ENCODE results near the gene HOXA2. TPM values are rescaled to one million over a fixed set of nuclear protein-coding genes. Genes with fewer than 3 reads are reported as not detected.

HOXA2 gene
- total RNA-seq, 4 donors from 2014 or later, result 0.39 to 2.5 (median 1.8) TPM

- 86 to 90% methylated on average over 26 of the region's 26 CpGs for WGBS, 2 donors
- intact Hi-C loops (cut with DNase I; ENCODE audit: low total_unique reads), result loop anchor here (5.0 kb wide), 1 partner anchor 1589 kb away; no protein-coding TSS in a partner anchor
- peak in 1 of 2 donors; percentile 79 for DNase-seq (ENCODE audit: low spot score in 2 of 2)
- no peak for TF ChIP-seq POLR2A (IDR thresholded peaks at IDR 0.05)
- TF ChIP-seq CTCF (IDR thresholded peaks at IDR 0.05), result no peak
- no peak overlapping the region for H3K4me3 ChIP-seq (ENCODE audit: low read depth, poor library complexity, severe bottlenecking)
These were observed 21.1 kb upstream of the HOXA2 start for GRCh38 chr7:27123477-27124053.

GRCh38 chr7:27123007-27123476 lies 20.6 kb upstream of the HOXA2 start:
- DNase-seq (ENCODE audit: low spot score in 2 of 2), result peak in 1 of 2 donors; percentile 52
- intact Hi-C loops (cut with DNase I; ENCODE audit: low total_unique reads), result loop anchor here (5.0 kb wide), 1 partner anchor 1589 kb away; no protein-coding TSS in a partner anchor
- no peak overlapping the region for H3K4me3 ChIP-seq (ENCODE audit: low read depth, poor library complexity, severe bottlenecking)
- TF ChIP-seq CTCF (IDR thresholded peaks at IDR 0.05), result no peak
- TF ChIP-seq POLR2A (IDR thresholded peaks at IDR 0.05), result no peak
- WGBS, 2 donors, result 68 to 82% methylated on average over 14 of the region's 14 CpGs

- 87 to 91% methylated on average over 42 of the region's 42 CpGs for WGBS, 2 donors
- peak in 1 of 2 donors; percentile 78 for DNase-seq (ENCODE audit: low spot score in 2 of 2)
- H3K4me3 ChIP-seq (ENCODE audit: low read depth, poor library complexity, severe bottlenecking), result no peak overlapping the region
- intact Hi-C loops (cut with DNase I; ENCODE audit: low total_unique reads), result loop anchor here (5.0 kb wide), 1 partner anchor 1590 kb away; no protein-coding TSS in a partner anchor
- TF ChIP-seq POLR2A (IDR thresholded peaks at IDR 0.05) (no peak), CTCF (IDR thresholded peaks at IDR 0.05) (no peak)
These were observed 19.8 kb upstream of the HOXA2 start for GRCh38 chr7:27122077-27122910.

GRCh38 chr7:27121684-27122076 lies 19.2 kb upstream of the HOXA2 start:
- TF ChIP-seq POLR2A (IDR thresholded peaks at IDR 0.05) (no peak), CTCF (IDR thresholded peaks at IDR 0.05) (no peak)
- no peak overlapping the region for H3K4me3 ChIP-seq (ENCODE audit: low read depth, poor library complexity, severe bottlenecking)
- no peak for DNase-seq (ENCODE audit: low spot score in 2 of 2)
- 94 to 95% methylated on average over 7 of the region's 7 CpGs for WGBS, 2 donors
- intact Hi-C loops (cut with DNase I; ENCODE audit: low total_unique reads), result loop anchor here (5.0 kb wide), 1 partner anchor 1591 kb away; no protein-coding TSS in a partner anchor

- 79 to 100% methylated on average over 1 of the region's 1 CpG for WGBS, 2 donors
- intact Hi-C loops (cut with DNase I; ENCODE audit: low total_unique reads), result no loop called here
- DNase-seq (ENCODE audit: low spot score in 2 of 2), result no peak
- no peak overlapping the region for H3K4me3 ChIP-seq (ENCODE audit: low read depth, poor library complexity, severe bottlenecking)
- no peak for TF ChIP-seq POLR2A (IDR thresholded peaks at IDR 0.05)
These were observed 17.0 kb upstream of the HOXA2 start for GRCh38 chr7:27119412-27119911.

- 74 to 81% methylated on average over 3 of the region's 3 CpGs for WGBS, 2 donors
- peak in 1 of 2 donors; percentile 29 for DNase-seq (ENCODE audit: low spot score in 2 of 2)
- no peak for TF ChIP-seq CTCF (IDR thresholded peaks at IDR 0.05)
- no peak for TF ChIP-seq POLR2A (IDR thresholded peaks at IDR 0.05)
- intact Hi-C loops (cut with DNase I; ENCODE audit: low total_unique reads), result no loop called here
- no peak overlapping the region for H3K4me3 ChIP-seq (ENCODE audit: low read depth, poor library complexity, severe bottlenecking)
These were observed 16.1 kb upstream of the HOXA2 start for GRCh38 chr7:27118580-27118979.
